ENCODE measurements around the gene RCVRN.

The RCVRN gene

GRCh38 chr17:9865586-9865985, 39.5 kb downstream of the RCVRN start:
- no peaks in the 10 kb centered on the region for H4K20me1 ChIP-seq (ENCODE audit: insufficient read depth, low read length, poor library complexity, severe bottlenecking)
- no peak overlapping the region for H2AFZ ChIP-seq (ENCODE audit: low read length)
- no peaks in the 10 kb centered on the region for H3K9me3 ChIP-seq (ENCODE audit: insufficient read depth, low read depth, low read length)
- no peak for TF ChIP-seq EZH2phosphoT487 (IDR thresholded peaks at IDR 0.05; ENCODE audit: borderline replicate concordance)
- TF ChIP-seq, protein P1, sequence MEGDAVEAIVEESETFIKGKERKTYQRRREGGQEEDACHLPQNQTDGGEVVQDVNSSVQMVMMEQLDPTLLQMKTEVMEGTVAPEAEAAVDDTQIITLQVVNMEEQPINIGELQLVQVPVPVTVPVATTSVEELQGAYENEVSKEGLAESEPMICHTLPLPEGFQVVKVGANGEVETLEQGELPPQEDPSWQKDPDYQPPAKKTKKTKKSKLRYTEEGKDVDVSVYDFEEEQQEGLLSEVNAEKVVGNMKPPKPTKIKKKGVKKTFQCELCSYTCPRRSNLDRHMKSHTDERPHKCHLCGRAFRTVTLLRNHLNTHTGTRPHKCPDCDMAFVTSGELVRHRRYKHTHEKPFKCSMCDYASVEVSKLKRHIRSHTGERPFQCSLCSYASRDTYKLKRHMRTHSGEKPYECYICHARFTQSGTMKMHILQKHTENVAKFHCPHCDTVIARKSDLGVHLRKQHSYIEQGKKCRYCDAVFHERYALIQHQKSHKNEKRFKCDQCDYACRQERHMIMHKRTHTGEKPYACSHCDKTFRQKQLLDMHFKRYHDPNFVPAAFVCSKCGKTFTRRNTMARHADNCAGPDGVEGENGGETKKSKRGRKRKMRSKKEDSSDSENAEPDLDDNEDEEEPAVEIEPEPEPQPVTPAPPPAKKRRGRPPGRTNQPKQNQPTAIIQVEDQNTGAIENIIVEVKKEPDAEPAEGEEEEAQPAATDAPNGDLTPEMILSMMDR (conservative IDR thresholded peaks at IDR 0.05; ENCODE audit: low read length) = no peak
- no peaks in the 10 kb centered on the region for H3K79me2 ChIP-seq (ENCODE audit: insufficient read depth, low read length)
- H3K9ac ChIP-seq (ENCODE audit: low read depth, low read length, poor library complexity, severe bottlenecking) = no peak overlapping the region
- H3F3A ChIP-seq (ENCODE audit: low read depth) = no peaks in the 10 kb centered on the region
- no peaks in the 10 kb centered on the region for H3K9me2 ChIP-seq (replicated peaks; ENCODE audit: low read depth, low read length)
- H3K4me3 ChIP-seq (ENCODE audit: low read length, poor library complexity, severe bottlenecking) = no peak overlapping the region
- H3K27me3 ChIP-seq (ENCODE audit: insufficient read depth, low read length, poor library complexity, severe bottlenecking) = no peaks in the 10 kb centered on the region
- H3K4me2 ChIP-seq (ENCODE audit: low read depth, low read length, poor library complexity, severe bottlenecking) = no peak overlapping the region
- H3K4me1 ChIP-seq (ENCODE audit: insufficient read depth, low read length, poor library complexity, severe bottlenecking) = no peaks in the 10 kb centered on the region
- H3K36me3 ChIP-seq (ENCODE audit: insufficient read depth, low read length) = no peaks in the 10 kb centered on the region

DNA sequence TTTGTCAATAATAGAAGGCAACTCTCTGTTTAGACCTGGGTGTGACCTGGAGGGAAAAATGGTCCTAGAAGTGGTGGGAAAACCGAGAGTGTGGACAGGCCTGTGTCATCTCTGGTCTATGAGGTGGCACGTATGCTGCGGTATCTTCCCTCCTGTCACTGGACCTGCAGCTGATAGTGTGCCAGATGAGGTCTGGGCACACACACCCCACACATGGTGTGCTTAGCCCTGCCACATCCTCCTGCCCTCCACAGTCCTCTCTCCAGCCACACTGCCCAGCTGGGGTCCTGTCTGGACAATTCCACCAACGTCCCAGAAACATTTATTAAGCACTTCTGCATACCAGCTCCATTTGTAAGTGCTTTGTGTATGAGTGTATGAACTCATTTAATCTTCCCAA, 42.1 kb downstream of the RCVRN start:
- no peaks in the 10 kb centered on the region for H3K79me2 ChIP-seq (ENCODE audit: insufficient read depth, low read length)
- TF ChIP-seq, protein P1 (conservative IDR thresholded peaks at IDR 0.05; ENCODE audit: low read length) = no peak
- no peak for TF ChIP-seq EZH2phosphoT487 (IDR thresholded peaks at IDR 0.05; ENCODE audit: borderline replicate concordance)
- H3K36me3 ChIP-seq (ENCODE audit: insufficient read depth, low read length) = no peaks in the 10 kb centered on the region
- no peaks in the 10 kb centered on the region for H3F3A ChIP-seq (ENCODE audit: low read depth)
- no peaks in the 10 kb centered on the region for H3K9me2 ChIP-seq (replicated peaks; ENCODE audit: low read depth, low read length)
- no peaks in the 10 kb centered on the region for H3K4me1 ChIP-seq (ENCODE audit: insufficient read depth, low read length, poor library complexity, severe bottlenecking)
- no peak overlapping the region for H3K4me2 ChIP-seq (ENCODE audit: low read depth, low read length, poor library complexity, severe bottlenecking)
- H4K20me1 ChIP-seq (ENCODE audit: insufficient read depth, low read length, poor library complexity, severe bottlenecking) = no peaks in the 10 kb centered on the region
- no peak overlapping the region for H3K9ac ChIP-seq (ENCODE audit: low read depth, low read length, poor library complexity, severe bottlenecking)
- H2AFZ ChIP-seq (ENCODE audit: low read length) = no peak overlapping the region
- no peaks in the 10 kb centered on the region for H3K27me3 ChIP-seq (ENCODE audit: insufficient read depth, low read length, poor library complexity, severe bottlenecking)
- no peak overlapping the region for H3K4me3 ChIP-seq (ENCODE audit: low read length, poor library complexity, severe bottlenecking)
- H3K9me3 ChIP-seq (ENCODE audit: insufficient read depth, low read depth, low read length) = no peaks in the 10 kb centered on the region

GRCh38 chr17:9862220-9862619, 42.9 kb downstream of the RCVRN start:
- no peak overlapping the region for H3K4me3 ChIP-seq (ENCODE audit: low read length, poor library complexity, severe bottlenecking)
- H3K9me2 ChIP-seq (replicated peaks; ENCODE audit: low read depth, low read length) = no peaks in the 10 kb centered on the region
- H3K9me3 ChIP-seq (ENCODE audit: insufficient read depth, low read depth, low read length) = no peaks in the 10 kb centered on the region
- no peak for TF ChIP-seq EZH2phosphoT487 (IDR thresholded peaks at IDR 0.05; ENCODE audit: borderline replicate concordance)
- TF ChIP-seq, protein P1 (conservative IDR thresholded peaks at IDR 0.05; ENCODE audit: low read length) = no peak
- H3K36me3 ChIP-seq (ENCODE audit: insufficient read depth, low read length) = no peaks in the 10 kb centered on the region
- H3K79me2 ChIP-seq (ENCODE audit: insufficient read depth, low read length) = no peaks in the 10 kb centered on the region
- H3K27me3 ChIP-seq (ENCODE audit: insufficient read depth, low read length, poor library complexity, severe bottlenecking) = no peaks in the 10 kb centered on the region
- H3K4me1 ChIP-seq (ENCODE audit: insufficient read depth, low read length, poor library complexity, severe bottlenecking) = no peaks in the 10 kb centered on the region
- H3K9ac ChIP-seq (ENCODE audit: low read depth, low read length, poor library complexity, severe bottlenecking) = no peak overlapping the region
- H3F3A ChIP-seq (ENCODE audit: low read depth) = no peaks in the 10 kb centered on the region
- no peak overlapping the region for H2AFZ ChIP-seq (ENCODE audit: low read length)
- no peaks in the 10 kb centered on the region for H4K20me1 ChIP-seq (ENCODE audit: insufficient read depth, low read length, poor library complexity, severe bottlenecking)
- no peak overlapping the region for H3K4me2 ChIP-seq (ENCODE audit: low read depth, low read length, poor library complexity, severe bottlenecking)

All from Loucy (cell line).